ENCODE measurements around the gene VRK1.

- TF ChIP-seq CTCF (IDR thresholded peaks at IDR 0.05; ENCODE audit: insufficient read depth, low read length, poor library complexity, severe bottlenecking) (no peak), EZH2phosphoT487 (conservative IDR thresholded peaks at IDR 0.05; ENCODE audit: low read length) (no peak)
Observed at GRCh38 chr14:96790706-96791105, 6.5 kb upstream of the VRK1 start.
